ENCODE results near the gene MAJIN. TPM values are rescaled to one million over a fixed set of nuclear protein-coding genes. Genes with fewer than 3 reads are reported as not detected.
"Not testable (repeated sequence)": the region's sequence is repeated elsewhere in the genome, so short reads cannot be mapped to it uniquely, and the experiment has no call there.

The MAJIN gene
- not detected for polyA plus RNA-seq (2013, experiment 1 of 2; ENCODE audit: insufficient read length)
- polyA plus RNA-seq (2013, experiment 2 of 2; ENCODE audit: insufficient read length): not detected

GRCh38 chr11:64971421-64972233, at the start of gene MAJIN:
MAJIN (minus strand) TSS chr11:64972108; CDS start chr11:64959405, 12,703 bp downstream.
- DNase-seq: peak; percentile 77

- no peak for DNase-seq
These were observed 49.6 kb upstream of the MAJIN start for GRCh38 chr11:65021509-65021908.

- DNase-seq: no peak
These were observed 49.1 kb upstream of the MAJIN start for GRCh38 chr11:65021003-65021402.

DNA sequence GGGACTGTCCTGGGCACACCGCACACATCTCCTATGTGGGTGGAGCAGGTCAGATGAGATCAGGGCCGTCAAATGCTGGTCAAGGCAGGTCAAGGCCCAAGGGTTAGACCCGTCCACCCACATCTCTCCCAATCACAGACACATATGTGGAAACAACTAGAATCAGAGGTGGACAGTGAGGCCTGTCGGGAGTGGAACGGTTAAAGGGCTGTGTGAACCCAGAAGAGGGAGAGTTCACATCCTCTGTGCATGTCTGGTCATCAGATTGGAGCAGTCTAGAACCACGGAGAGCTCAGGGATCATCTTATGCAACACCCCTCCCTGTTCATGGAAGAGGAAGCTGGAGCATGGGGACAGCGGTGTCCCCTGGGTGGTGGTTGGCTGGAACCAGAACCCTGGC, 47.9 kb upstream of the MAJIN start:
- DNase-seq: no peak

GRCh38 chr11:65017937-65018336, 46.0 kb upstream of the MAJIN start:
- no peak for DNase-seq

DNA sequence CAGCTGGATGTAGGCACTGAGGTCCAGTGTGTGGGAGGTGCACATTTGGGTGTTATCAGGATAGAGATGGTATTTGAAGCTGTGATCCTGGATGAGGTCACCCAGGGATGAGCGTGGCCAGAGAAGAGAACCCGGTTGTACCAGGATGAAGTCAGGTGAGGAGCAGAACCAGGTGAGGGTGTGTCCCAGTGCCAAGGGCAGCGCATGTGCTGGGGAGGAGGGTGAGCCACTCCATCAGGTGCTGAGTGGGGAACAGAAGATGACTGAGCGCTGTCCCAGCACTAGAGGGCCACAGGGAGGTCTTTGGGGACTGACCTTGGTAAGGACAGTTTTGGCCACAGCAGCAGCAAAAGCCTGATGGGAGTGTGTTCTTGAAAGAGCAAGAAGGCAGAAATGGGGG, 44.8 kb upstream of the MAJIN start:
- DNase-seq: no peak

DNA sequence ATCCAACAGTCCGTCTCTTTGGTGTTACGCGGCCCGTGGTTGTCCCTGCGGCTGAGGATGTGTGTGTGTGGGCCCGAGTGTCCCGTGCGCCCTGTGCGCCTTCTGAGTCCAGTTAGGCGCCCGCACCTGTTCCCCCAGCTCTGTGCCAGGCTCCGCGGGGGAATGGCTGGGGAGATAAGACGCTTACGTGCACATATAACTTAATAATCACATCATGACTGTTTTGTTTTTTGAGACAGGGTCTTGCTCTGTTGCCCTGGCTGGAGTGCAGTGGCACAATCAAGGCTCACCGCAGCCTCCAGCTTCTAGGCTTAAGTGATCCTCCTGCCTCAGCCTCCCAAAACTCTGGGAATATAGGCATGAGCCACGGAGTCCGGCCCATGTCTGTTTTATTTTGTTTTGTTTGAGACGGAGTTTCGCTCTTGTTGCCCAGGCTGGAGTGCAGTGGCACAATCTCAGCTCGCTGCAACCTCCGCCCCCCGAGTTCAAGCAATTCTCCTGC, 42.9 kb upstream of the MAJIN start:
- DNase-seq: no peak

- peak; percentile 92 for DNase-seq
These were observed 42.2 kb upstream of the MAJIN start, which contains the start of gene ARL2 for GRCh38 chr11:65013888-65014725. ARL2 (plus strand) TSS chr11:65014160; CDS start chr11:65014208, 48 bp downstream.

GRCh38 chr11:65013130-65013887, 41.4 kb upstream of the MAJIN start:
- peak; percentile 87 for DNase-seq

GRCh38 chr11:65008873-65009272, 37.0 kb upstream of the MAJIN start:
- DNase-seq: no peak

DNA sequence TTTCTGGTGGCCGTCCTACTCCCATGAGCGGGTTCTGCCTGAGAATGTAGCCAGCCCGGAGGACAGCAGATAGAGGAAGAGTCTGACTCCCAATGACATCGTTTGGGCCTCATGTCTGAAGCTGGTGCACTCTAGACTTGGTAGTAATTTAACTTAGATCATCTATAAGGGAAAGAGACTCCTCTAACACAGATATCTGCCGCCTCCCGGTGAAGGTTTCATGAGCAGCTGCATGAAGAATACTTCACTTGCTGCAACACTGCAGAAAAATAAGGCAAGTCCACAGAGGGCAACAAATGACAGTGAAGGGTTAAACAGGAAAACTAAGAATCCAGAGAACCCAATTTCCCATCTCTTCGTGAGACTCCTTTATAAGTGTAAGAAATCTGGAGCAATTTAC, 36.1 kb upstream of the MAJIN start:
- peak; percentile 25 for DNase-seq

- DNase-seq: not testable (repeated sequence)
These were observed 32.1 kb upstream of the MAJIN start for GRCh38 chr11:65003968-65004367.

DNA sequence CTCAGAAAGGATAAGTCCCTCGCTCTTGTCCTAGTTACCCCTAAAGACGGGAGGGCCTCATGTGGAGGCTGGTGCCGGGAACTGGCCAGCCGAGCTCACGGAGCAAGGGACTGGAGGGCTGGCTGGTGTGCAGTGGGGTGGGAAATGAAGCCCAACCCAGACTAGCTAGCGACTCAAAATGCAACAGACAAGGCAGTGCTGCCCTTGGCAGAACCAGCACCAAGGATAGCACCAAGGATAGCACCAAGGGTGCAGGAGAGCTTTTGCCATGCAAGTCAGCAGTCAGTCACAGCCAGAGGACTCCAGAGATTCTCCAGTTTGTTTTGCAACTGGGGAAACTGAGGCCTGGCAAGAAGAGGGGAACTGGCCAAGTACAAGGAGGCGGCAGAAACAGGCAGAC, 31.4 kb upstream of the MAJIN start:
- peak; percentile 41 for DNase-seq

- no peak for DNase-seq
These were observed 30.8 kb upstream of the MAJIN start for GRCh38 chr11:65002706-65003105.

- DNase-seq: no peak
These were observed 27.6 kb upstream of the MAJIN start for GRCh38 chr11:64999478-64999877.

DNA sequence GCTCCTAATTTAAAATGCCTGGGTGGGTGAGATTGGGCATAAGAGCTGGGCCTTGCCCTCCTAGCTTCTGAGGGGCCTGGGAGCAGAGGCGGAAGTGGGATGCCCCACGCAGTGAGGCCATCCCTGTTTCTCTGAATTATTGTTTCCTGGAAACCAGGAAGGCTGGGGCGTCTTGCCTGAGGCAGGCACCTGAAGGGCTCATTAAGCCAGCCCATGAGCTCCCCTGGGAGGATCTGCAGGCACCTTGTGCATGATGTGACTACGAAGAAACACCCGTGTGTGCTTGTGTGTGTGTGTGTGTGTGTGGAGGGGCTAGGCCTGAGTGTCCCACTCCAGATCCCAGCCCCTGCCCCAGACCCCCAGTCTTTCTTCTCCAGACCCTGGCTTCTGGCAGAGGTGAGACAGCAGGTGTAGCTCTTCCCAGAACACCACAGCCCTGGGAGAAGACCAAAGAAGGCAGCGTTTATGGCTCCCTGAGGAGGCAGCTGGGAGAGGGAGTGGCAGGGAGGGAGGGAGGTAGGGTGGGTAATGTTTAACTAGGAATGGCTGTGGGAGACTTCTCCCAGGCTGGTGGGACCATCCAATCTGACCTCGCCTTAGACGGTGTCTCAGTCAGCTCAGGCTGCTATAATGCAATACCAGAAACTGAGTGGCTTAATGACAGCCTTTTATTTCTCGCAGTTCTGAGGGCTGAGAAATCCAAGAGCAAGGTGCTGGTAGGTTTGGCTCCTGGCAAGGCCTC, 27.0 kb upstream of the MAJIN start:
- no peak for DNase-seq

GRCh38 chr11:64998141-64998540, 26.2 kb upstream of the MAJIN start:
- no peak for DNase-seq

DNA sequence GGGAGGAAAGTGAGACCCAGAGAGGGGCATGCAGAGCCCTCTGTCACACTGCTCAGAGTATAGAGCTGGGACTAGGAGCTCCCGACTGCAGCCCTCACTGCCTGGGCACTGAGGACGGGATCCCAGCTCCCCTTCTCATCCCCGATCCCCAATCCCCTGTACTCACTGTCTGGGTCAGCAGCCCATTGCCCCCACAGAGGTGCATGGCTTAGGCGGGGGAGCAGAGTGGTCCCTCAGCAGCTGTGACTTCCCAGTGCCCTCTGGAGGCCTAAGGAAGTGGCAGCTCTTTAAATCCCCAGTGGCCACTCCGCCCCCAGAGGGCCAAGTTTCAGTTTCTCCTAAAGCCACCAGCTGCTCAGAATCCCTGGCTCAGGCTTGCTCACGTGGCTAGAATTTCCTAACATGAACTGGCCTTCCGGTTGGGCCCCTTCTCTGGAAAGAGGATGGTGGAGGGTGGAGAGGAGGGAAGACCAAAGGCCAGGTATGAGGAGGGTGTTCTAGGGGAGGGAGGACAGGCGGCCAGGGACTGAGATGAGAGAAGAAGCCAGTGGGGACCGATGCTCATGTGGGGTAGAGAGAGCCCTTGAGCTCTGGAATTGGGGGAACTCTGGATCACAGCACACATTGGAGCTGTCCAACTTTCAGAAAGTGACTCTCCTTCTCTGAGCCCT, 24.9 kb upstream of the MAJIN start, which contains the start of gene BATF2:
BATF2 (minus strand) TSS at position 262 of the 671 bp plus-strand sequence; CDS start at position 205, 57 bp downstream.
- DNase-seq: peak; percentile 61

DNA sequence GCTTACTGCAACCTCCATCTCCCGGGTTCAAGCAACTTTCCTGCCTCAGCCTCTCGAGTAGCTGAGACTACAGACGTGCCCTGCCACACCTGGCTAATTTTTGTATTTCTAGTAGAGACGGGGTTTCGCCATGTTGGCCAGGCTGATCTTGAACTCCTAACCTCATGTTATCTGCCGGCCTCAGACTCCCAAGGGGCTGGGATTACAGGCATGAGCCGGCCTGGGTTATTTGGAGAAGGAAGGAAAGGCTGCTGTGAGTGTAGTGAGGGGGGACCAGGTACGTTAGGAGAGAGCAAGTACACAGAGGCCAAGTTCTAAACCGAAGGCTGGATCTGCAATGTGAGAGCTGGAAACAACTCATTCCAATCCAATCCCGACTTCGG, 24.4 kb upstream of the MAJIN start:
- DNase-seq: no peak

- DNase-seq: no peak
These were observed 22.4 kb upstream of the MAJIN start for GRCh38 chr11:64994318-64994717.

Measured in fibroblast of skin of abdomen (primary cell).